ENCODE results near the gene RGS2.

The RGS2 gene

DNA sequence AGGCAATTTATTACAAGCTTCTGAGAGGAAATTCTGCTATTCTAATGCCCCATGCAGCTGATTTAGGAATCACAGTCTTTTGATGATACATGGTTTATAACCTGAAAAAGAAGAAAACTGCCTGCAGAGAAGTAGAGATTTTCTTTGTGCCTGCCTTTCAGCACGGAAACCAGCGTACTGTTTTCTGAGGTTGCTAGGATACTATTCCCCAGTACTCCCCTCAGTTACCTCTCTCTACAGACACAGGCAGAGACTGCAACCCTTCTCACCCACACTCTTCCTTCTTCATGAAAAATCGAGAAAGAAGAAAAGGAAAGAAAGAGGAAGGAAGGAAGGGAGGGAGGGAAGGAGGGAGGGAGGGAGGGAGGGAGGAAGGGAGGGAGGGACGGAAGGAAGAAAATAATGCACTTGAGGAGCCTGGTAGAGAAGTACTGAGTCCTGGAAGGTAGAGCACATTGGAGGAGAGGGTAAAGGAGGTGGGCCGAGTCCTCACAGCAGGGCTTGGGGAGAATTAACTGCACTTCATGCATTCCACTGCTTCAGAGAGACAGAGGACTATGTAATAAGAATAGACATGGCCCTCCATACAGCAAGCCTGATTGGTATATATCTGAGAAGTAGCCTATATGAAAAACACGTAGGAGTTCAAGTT lies 21.9 kb downstream of the RGS2 start:
- no peak for DNase-seq
- TF ChIP-seq POLR2A (IDR thresholded peaks at IDR 0.05; ENCODE audit: low read length) (no peak), GATA1 (IDR thresholded peaks at IDR 0.05; ENCODE audit: low read depth, low read length) (no peak)

DNA sequence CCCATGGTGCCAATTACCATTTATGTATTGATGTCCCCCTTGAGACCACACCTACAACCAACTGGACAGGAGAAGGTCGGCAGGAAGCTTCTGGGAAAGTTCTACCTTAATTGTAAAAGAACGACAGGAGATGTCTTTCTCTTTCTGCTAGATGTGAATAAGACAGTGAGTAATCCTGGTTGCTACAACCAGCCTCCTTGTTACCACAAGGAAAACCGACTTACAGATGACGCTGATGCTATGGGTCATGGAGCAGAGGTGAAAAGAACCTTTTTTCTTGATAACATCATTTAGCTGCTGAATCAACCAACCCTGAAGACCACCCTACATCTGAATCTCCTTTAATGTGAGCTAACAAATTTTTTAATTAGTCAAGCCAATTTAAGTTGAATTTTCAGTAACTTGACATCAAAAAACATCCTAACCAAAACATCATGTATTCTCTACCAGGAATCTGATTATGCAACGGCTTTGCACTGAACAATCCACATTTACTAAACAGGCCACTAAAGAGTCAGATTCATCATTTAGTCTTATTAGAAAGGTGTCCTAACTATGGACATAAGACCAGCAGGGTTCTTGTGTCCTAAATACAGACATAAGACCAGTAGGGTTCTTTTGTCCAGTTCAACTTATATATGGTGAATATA lies 23.0 kb downstream of the RGS2 start:
- TF ChIP-seq POLR2A (IDR thresholded peaks at IDR 0.05; ENCODE audit: low read length) (no peak), GATA1 (IDR thresholded peaks at IDR 0.05; ENCODE audit: low read depth, low read length) (no peak)
- DNase-seq: no peak

DNA sequence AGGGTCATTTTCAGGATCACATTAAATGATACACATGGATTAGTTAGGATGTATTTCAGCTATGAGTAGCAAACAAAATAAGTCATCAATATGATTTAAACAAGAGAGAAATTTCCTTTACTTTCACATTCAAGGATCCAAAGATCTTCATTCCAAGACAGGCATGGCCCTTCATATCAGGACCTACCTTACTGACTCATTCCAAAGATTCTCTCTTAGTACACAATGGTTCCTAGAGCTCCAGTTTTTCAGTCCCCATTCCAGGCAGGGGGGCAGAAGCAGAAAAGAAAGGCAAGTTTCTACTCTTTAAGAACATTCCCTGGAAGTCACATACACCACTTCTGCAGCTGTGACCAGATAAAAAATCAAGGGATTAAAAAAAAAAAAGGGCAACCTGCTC lies 23.7 kb downstream of the RGS2 start:
- DNase-seq: no peak
- TF ChIP-seq POLR2A (IDR thresholded peaks at IDR 0.05; ENCODE audit: low read length) (no peak), GATA1 (IDR thresholded peaks at IDR 0.05; ENCODE audit: low read depth, low read length) (no peak)

DNA sequence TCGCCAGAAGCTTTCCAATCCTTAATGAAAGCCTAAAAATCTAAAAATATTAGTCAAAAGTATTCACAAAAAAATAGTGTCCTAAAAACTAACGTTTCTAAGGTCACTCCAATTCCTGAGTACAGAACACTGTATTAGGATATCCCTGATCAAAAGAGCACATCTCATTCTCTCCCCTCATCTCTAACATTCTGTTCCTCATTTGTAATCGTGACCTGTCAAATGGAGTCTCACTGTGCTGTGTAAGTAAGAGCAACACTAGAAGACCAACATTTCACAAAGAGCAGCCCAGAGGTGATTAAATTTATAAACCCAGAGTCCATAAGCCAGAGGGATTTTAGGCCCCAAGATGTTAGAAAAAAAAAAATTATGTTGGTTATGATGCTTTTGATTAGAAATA lies 26.3 kb downstream of the RGS2 start:
- DNase-seq: no peak
- TF ChIP-seq GATA1 (IDR thresholded peaks at IDR 0.05; ENCODE audit: low read depth, low read length) (no peak), POLR2A (IDR thresholded peaks at IDR 0.05; ENCODE audit: low read length) (no peak)

DNA sequence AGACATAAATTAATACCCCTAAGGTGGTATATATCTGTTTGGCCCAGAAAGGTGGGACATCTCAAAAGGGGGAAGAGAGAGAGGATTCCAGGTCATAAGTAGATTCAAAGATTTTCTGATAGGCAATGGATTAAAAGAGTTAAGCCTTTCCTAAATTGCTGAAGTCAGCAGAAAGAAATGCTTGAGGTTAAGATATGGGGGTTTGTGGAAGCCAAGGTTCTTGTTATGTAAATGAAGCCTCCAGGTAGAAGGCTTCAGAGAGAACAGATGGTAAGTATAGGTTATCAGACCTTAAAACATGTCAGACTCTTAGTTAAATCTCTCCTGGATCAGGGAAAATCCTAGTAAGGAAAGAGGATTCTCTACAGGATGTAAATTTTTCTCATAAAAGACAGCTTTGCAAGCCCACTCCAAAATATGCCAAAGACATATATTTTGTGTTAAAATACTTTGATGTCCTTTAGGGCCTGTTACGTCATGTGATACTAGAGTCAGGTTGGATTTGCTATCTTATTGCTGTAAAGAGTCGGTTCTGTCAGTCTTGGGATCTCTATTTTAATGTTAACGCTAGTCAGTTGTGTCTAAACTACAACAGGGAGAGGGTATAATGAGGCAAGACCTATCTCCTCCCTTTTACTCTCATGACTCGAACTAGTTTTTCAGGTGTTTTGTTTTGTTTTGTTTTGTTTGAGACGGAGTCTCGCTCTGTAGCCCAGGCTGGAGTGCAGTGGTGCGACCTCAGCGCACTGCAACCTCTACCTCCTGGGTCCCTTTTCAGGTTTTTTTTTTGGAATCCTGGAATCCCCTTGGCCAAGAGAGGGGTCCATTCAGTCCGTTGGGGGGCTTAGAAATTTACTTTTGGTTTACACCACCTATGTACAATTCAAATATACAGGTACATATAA lies 30.6 kb downstream of the RGS2 start:
- TF ChIP-seq GATA1 (IDR thresholded peaks at IDR 0.05; ENCODE audit: low read depth, low read length) (no peak), POLR2A (IDR thresholded peaks at IDR 0.05; ENCODE audit: low read length) (no peak)
- DNase-seq: no peak

DNA sequence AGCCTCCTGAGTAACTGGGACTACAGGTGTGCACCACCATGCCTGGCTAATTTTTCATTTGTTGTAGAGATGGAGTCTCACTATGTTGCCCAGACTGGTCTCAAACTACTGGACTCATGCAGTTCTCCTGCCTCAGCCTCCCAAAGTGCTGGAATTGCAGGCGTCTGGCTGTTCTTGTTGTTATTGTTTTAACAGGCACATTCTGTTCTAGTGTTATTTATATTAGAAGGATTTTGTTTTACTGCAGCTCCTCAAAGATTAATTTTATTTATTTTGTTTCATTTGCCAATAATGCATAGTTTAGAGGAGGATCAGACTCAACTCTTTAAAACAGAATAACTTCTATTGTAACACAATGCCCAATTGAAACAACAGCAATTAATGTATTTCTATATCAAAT lies 35.5 kb downstream of the RGS2 start:
- TF ChIP-seq GATA1 (IDR thresholded peaks at IDR 0.05; ENCODE audit: low read depth, low read length) (no peak), POLR2A (IDR thresholded peaks at IDR 0.05; ENCODE audit: low read length) (no peak)
- DNase-seq: no peak

GRCh38 chr1:192846950-192847349 lies 38.1 kb downstream of the RGS2 start:
- TF ChIP-seq POLR2A (IDR thresholded peaks at IDR 0.05; ENCODE audit: low read length) (no peak), GATA1 (IDR thresholded peaks at IDR 0.05; ENCODE audit: low read depth, low read length) (no peak)
- no peak for DNase-seq

- TF ChIP-seq POLR2A (IDR thresholded peaks at IDR 0.05; ENCODE audit: low read length) (no peak), GATA1 (IDR thresholded peaks at IDR 0.05; ENCODE audit: low read depth, low read length) (no peak)
- DNase-seq: no peak
These were observed 40.2 kb downstream of the RGS2 start for GRCh38 chr1:192849011-192849410.

DNA sequence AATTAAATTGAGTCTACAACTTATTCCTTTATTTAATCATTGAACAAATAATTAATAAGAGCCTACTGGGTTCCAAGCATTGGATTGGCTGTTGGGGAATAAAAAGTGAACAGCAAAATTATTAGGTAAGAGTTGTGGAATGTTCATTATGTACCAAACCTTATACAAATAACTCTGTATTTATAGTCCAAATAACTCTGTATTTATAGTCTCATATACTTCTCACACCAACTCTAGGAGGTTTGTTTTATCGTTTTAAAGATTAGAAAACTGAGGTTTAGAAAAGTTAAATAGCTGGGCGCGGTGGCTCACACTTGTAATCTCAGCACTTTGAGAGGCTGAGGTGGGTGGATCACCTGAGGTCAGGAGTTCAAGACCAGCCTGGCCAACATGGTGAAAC lies 40.6 kb downstream of the RGS2 start:
- TF ChIP-seq POLR2A (IDR thresholded peaks at IDR 0.05; ENCODE audit: low read length): no peak
- no peak for TF ChIP-seq GATA1 (IDR thresholded peaks at IDR 0.05; ENCODE audit: low read depth, low read length)
- no peak for DNase-seq

GRCh38 chr1:192852001-192852947 lies 43.4 kb downstream of the RGS2 start:
- no peak for DNase-seq

GRCh38 chr1:192858456-192858855 lies 49.6 kb downstream of the RGS2 start:
- TF ChIP-seq POLR2A (IDR thresholded peaks at IDR 0.05; ENCODE audit: low read length): no peak
- TF ChIP-seq GATA1 (IDR thresholded peaks at IDR 0.05; ENCODE audit: low read depth, low read length): no peak
- DNase-seq: no peak

More at GRCh38 chr1:192852001-192852947, 43.4 kb downstream of the RGS2 start:
- no peak for TF ChIP-seq POLR2A (IDR thresholded peaks at IDR 0.05; ENCODE audit: low read length)
- TF ChIP-seq GATA1 (IDR thresholded peaks at IDR 0.05; ENCODE audit: low read depth, low read length): no peak

- TF ChIP-seq GATA1 (IDR thresholded peaks at IDR 0.05; ENCODE audit: low read depth, low read length): no peak
- no peak for TF ChIP-seq POLR2A (IDR thresholded peaks at IDR 0.05; ENCODE audit: low read length)
- DNase-seq: no peak
These were observed 51.0 kb downstream of the RGS2 start for GRCh38 chr1:192859808-192860207.

- DNase-seq: no peak
- TF ChIP-seq POLR2A (IDR thresholded peaks at IDR 0.05; ENCODE audit: low read length) (no peak), GATA1 (IDR thresholded peaks at IDR 0.05; ENCODE audit: low read depth, low read length) (no peak)
These were observed 51.8 kb downstream of the RGS2 start for GRCh38 chr1:192860478-192861185.

Data from erythroblast (primary cell).